ENCODE results near the gene NKG7. TPM values are rescaled to one million over a fixed set of nuclear protein-coding genes. Genes with fewer than 3 reads are reported as not detected.
A peak's percentile ranks its signal among the peaks of the same experiment; 100 is the strongest.

The NKG7 gene
- total RNA-seq, 3 donors from 2014 or later (not counting 1 experiment from before 2014, with no cell fraction given): 2,907 to 3,894 (median 3,151) TPM

GRCh38 chr19:51396175-51396574 lies 23.7 kb upstream of the NKG7 start:
- H3K4me3 Mint-ChIP-seq: peak overlapping the region; percentile 28
- no peak for ATAC-seq
- Histone ChIP-seq H3K27ac (ENCODE audit: low read length) (no peak overlapping the region), H3K9me3 (ENCODE audit: control insufficient read depth, insufficient read depth, low read length) (no peaks in the 10 kb centered on the region), H3K36me3 (ENCODE audit: control insufficient read depth, insufficient read depth, low read length) (no peaks in the 10 kb centered on the region), H3K27me3 (ENCODE audit: control insufficient read depth, insufficient read depth, low read length) (no peaks in the 10 kb centered on the region), H3K4me3 (ENCODE audit: low read length) (no peak overlapping the region), H3K4me1 (ENCODE audit: control insufficient read depth, insufficient read depth, low read length) (peaks cover 45% of the 10 kb centered on the region)
- intact Hi-C loops (cut with micrococcal nuclease): no loop called here
- H3K36me3 Mint-ChIP-seq: no peaks in the 10 kb centered on the region
- H3K27me3 Mint-ChIP-seq (ENCODE audit: low read depth in 2 of 2): no peaks in the 10 kb centered on the region
- no peaks in the 10 kb centered on the region for H3K9me3 Mint-ChIP-seq
- H3K27ac Mint-ChIP-seq: peak overlapping the region; percentile 96 to 97
- DNase-seq: no peak
- no peak for TF ChIP-seq CTCF (IDR thresholded peaks at IDR 0.05)
- 100% methylated on average over 2 of the region's 2 CpGs for WGBS (ENCODE audit: insufficient coverage)
- peaks cover 61 to 76% of the 10 kb centered on the region in 2 donors for H3K4me1 Mint-ChIP-seq

GRCh38 chr19:51394050-51394836 lies 21.8 kb upstream of the NKG7 start:
- DNase-seq: peak; percentile 91 to 95
- Mint-ChIP-seq H3K4me1 (peaks cover 66 to 84% of the 10 kb centered on the region in 2 donors), H3K4me3 (peak overlapping the region; percentile 90), H3K27me3 (ENCODE audit: low read depth in 2 of 2) (no peaks in the 10 kb centered on the region), H3K36me3 (no peaks in the 10 kb centered on the region), H3K9me3 (no peaks in the 10 kb centered on the region), H3K27ac (peak overlapping the region; percentile 96 to 97)
- WGBS (ENCODE audit: insufficient coverage): 3% methylated on average over 45 of the region's 45 CpGs
- Histone ChIP-seq H3K4me1 (ENCODE audit: control insufficient read depth, insufficient read depth, low read length) (peaks cover 64% of the 10 kb centered on the region), H3K4me3 (ENCODE audit: low read length) (peak overlapping the region; percentile 49), H3K27me3 (ENCODE audit: control insufficient read depth, insufficient read depth, low read length) (no peaks in the 10 kb centered on the region), H3K27ac (ENCODE audit: low read length) (peak overlapping the region; percentile 79), H3K36me3 (ENCODE audit: control insufficient read depth, insufficient read depth, low read length) (no peaks in the 10 kb centered on the region), H3K9me3 (ENCODE audit: control insufficient read depth, insufficient read depth, low read length) (no peaks in the 10 kb centered on the region)
- TF ChIP-seq CTCF (IDR thresholded peaks at IDR 0.05): no peak
- ATAC-seq: peak; percentile 77 to 92 (median 85)
- intact Hi-C loops (cut with micrococcal nuclease): loop anchor here (1.0 kb wide), 1 partner anchor 22 kb away; the partner anchor contains the start of gene NKG7

GRCh38 chr19:51392701-51393100 lies 20.2 kb upstream of the NKG7 start:
- H3K9me3 Mint-ChIP-seq: no peaks in the 10 kb centered on the region
- Histone ChIP-seq H3K4me1 (ENCODE audit: control insufficient read depth, insufficient read depth, low read length) (peaks cover 76% of the 10 kb centered on the region), H3K36me3 (ENCODE audit: control insufficient read depth, insufficient read depth, low read length) (no peaks in the 10 kb centered on the region), H3K9me3 (ENCODE audit: control insufficient read depth, insufficient read depth, low read length) (no peaks in the 10 kb centered on the region), H3K4me3 (ENCODE audit: low read length) (no peak overlapping the region), H3K27me3 (ENCODE audit: control insufficient read depth, insufficient read depth, low read length) (no peaks in the 10 kb centered on the region), H3K27ac (ENCODE audit: low read length) (no peak overlapping the region)
- intact Hi-C loops (cut with micrococcal nuclease): no loop called here
- peak overlapping the region; percentile 53 for H3K4me3 Mint-ChIP-seq
- ATAC-seq: no peak
- peaks cover 72 to 85% of the 10 kb centered on the region in 2 donors for H3K4me1 Mint-ChIP-seq
- no peak for DNase-seq
- TF ChIP-seq CTCF (IDR thresholded peaks at IDR 0.05): no peak
- peak overlapping the region; percentile 74 to 76 for H3K27ac Mint-ChIP-seq
- no peaks in the 10 kb centered on the region for H3K36me3 Mint-ChIP-seq
- no peaks in the 10 kb centered on the region for H3K27me3 Mint-ChIP-seq (ENCODE audit: low read depth in 2 of 2)
- WGBS (ENCODE audit: insufficient coverage): no CpG with 5 or more reads among the region's 1 CpG
